Stimulated activated CD8-positive, alpha-beta memory T cell treated with anti-CD3 and anti-CD28 coated beads, Interleukin-7, amount 100 ng/mL, for 1 hour (primary cell): ENCODE results near the gene IRX6.

ENCODE experiments used
- DNase-seq, 2 donors: peaks; one replicate each; pipeline ENCODE4 v3.0.0-alpha.2; 2020; ENCODE audit warnings: low read depth in 2 of 2

IRX6 gene

GRCh38 chr16:55367866-55368603 is 44.0 kb downstream of the IRX6 start:
- DNase-seq = no peak

GRCh38 chr16:55369151-55369550 is 45.1 kb downstream of the IRX6 start:
- DNase-seq = no peak

GRCh38 chr16:55370762-55371482 is 46.9 kb downstream of the IRX6 start:
- no peak for DNase-seq

GRCh38 chr16:55372792-55373488 is 48.9 kb downstream of the IRX6 start:
- DNase-seq = no peak

GRCh38 chr16:55373489-55373832 is 49.5 kb downstream of the IRX6 start:
- no peak for DNase-seq

GRCh38 chr16:55376045-55376444 is 52.0 kb downstream of the IRX6 start:
- DNase-seq = no peak

- no peak for DNase-seq
Measured at GRCh38 chr16:55376567-55377167, 52.7 kb downstream of the IRX6 start.

GRCh38 chr16:55377840-55378239 is 53.8 kb downstream of the IRX6 start:
- no peak for DNase-seq

- no peak for DNase-seq
Measured at GRCh38 chr16:55378616-55379015, 54.6 kb downstream of the IRX6 start.

GRCh38 chr16:55379371-55379770 is 55.4 kb downstream of the IRX6 start:
- DNase-seq = no peak

- DNase-seq = no peak
Measured at GRCh38 chr16:55379876-55380390, 55.9 kb downstream of the IRX6 start.
